ENCODE results near the gene CDC34.

DNA sequence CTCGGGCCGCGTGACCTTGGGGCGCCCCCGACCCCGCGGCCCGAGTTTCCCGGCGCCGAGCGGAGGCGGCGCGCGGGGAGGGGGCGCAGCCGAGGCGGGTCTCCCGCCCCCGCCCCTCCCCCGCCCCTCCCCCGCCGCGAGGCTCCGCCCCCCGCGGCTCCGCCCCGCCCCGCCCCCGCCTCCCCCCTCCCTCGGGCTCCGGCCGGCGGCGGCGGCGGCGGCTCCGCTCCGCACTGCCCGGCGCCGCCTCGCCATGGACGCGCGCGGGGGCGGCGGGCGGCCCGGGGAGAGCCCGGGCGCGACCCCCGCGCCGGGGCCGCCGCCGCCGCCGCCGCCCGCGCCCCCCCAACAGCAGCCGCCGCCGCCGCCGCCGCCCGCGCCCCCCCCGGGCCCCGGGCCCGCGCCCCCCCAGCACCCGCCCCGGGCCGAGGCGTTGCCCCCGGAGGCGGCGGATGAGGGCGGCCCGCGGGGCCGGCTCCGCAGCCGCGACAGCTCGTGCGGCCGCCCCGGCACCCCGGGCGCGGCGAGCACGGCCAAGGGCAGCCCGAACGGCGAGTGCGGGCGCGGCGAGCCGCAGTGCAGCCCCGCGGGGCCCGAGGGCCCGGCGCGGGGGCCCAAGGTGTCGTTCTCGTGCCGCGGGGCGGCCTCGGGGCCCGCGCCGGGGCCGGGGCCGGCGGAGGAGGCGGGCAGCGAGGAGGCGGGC, 58.3 kb downstream of the CDC34 start, which contains the start of gene HCN2:
- TF ChIP-seq, protein P1, sequence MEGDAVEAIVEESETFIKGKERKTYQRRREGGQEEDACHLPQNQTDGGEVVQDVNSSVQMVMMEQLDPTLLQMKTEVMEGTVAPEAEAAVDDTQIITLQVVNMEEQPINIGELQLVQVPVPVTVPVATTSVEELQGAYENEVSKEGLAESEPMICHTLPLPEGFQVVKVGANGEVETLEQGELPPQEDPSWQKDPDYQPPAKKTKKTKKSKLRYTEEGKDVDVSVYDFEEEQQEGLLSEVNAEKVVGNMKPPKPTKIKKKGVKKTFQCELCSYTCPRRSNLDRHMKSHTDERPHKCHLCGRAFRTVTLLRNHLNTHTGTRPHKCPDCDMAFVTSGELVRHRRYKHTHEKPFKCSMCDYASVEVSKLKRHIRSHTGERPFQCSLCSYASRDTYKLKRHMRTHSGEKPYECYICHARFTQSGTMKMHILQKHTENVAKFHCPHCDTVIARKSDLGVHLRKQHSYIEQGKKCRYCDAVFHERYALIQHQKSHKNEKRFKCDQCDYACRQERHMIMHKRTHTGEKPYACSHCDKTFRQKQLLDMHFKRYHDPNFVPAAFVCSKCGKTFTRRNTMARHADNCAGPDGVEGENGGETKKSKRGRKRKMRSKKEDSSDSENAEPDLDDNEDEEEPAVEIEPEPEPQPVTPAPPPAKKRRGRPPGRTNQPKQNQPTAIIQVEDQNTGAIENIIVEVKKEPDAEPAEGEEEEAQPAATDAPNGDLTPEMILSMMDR (IDR thresholded peaks at IDR 0.05): no peak
- TF ChIP-seq CHD2 (IDR thresholded peaks at IDR 0.05; ENCODE audit: low read length, partially characterized antibody): no peak
- TF ChIP-seq FOSL2 (IDR thresholded peaks at IDR 0.05): no peak
- TF ChIP-seq FOSL2 (CRISPR knock-in tag; IDR thresholded peaks at IDR 0.05): no peak
- TF ChIP-seq NPAS2 (CRISPR knock-in tag; IDR thresholded peaks at IDR 0.05; ENCODE audit: borderline replicate concordance): no peak
- no peak for TF ChIP-seq EP300 (IDR thresholded peaks at IDR 0.05)
- TF ChIP-seq, protein P2, sequence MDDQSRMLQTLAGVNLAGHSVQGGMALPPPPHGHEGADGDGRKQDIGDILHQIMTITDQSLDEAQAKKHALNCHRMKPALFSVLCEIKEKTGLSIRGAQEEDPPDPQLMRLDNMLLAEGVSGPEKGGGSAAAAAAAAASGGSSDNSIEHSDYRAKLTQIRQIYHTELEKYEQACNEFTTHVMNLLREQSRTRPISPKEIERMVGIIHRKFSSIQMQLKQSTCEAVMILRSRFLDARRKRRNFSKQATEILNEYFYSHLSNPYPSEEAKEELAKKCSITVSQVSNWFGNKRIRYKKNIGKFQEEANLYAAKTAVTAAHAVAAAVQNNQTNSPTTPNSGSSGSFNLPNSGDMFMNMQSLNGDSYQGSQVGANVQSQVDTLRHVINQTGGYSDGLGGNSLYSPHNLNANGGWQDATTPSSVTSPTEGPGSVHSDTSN (IDR thresholded peaks at IDR 0.05): no peak
- TF ChIP-seq, protein P3, sequence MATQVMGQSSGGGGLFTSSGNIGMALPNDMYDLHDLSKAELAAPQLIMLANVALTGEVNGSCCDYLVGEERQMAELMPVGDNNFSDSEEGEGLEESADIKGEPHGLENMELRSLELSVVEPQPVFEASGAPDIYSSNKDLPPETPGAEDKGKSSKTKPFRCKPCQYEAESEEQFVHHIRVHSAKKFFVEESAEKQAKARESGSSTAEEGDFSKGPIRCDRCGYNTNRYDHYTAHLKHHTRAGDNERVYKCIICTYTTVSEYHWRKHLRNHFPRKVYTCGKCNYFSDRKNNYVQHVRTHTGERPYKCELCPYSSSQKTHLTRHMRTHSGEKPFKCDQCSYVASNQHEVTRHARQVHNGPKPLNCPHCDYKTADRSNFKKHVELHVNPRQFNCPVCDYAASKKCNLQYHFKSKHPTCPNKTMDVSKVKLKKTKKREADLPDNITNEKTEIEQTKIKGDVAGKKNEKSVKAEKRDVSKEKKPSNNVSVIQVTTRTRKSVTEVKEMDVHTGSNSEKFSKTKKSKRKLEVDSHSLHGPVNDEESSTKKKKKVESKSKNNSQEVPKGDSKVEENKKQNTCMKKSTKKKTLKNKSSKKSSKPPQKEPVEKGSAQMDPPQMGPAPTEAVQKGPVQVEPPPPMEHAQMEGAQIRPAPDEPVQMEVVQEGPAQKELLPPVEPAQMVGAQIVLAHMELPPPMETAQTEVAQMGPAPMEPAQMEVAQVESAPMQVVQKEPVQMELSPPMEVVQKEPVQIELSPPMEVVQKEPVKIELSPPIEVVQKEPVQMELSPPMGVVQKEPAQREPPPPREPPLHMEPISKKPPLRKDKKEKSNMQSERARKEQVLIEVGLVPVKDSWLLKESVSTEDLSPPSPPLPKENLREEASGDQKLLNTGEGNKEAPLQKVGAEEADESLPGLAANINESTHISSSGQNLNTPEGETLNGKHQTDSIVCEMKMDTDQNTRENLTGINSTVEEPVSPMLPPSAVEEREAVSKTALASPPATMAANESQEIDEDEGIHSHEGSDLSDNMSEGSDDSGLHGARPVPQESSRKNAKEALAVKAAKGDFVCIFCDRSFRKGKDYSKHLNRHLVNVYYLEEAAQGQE (IDR thresholded peaks at IDR 0.05): no peak
- TF ChIP-seq CBX2 (IDR thresholded peaks at IDR 0.05; ENCODE audit: borderline replicate concordance, low read depth): no peak
- no peak for TF ChIP-seq POLR2A (IDR thresholded peaks at IDR 0.05; ENCODE audit: low read length)
- no peak for TF ChIP-seq HDAC2 (IDR thresholded peaks at IDR 0.05)
- no peak for TF ChIP-seq SMC3 (IDR thresholded peaks at IDR 0.05)
- TF ChIP-seq CBX8 (IDR thresholded peaks at IDR 0.05): no peak
- TF ChIP-seq, protein P4, sequence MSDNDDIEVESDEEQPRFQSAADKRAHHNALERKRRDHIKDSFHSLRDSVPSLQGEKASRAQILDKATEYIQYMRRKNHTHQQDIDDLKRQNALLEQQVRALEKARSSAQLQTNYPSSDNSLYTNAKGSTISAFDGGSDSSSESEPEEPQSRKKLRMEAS (IDR thresholded peaks at IDR 0.05): no peak
- no peak for TF ChIP-seq CEBPB (IDR thresholded peaks at IDR 0.05)
